IMR-90 (cell line): Measurements from ENCODE around the gene GJB3. TPM values are rescaled to one million over a fixed set of nuclear protein-coding genes. Genes with fewer than 3 reads are reported as not detected.

Source experiments
- ATAC-seq: fragments of 200-7000 bp; cut with Tn5 transposase; 2 replicates; pipeline ENCODE4 v1.9.1; 2020; ENCODE audit warnings: low read depth, mild to moderate bottlenecking, moderate library complexity
- BruUV-seq: library from RNA; stranded (reverse); fragments of 400-500 nt; replicated peaks from 2 replicates; lab custom pipeline; 2021; lab: Mats Ljungman, UMichigan
- CTCF ChIA-PET: fragments of 300-600 bp; formaldehyde crosslinking; extraction: SDS; loops from one replicate; lab custom pipeline; 2021; ENCODE audit warnings: antibody characterized with exemption; lab: Yijun Ruan, JAX
- POLR2A ChIA-PET: fragments of 300-600 bp; sonication (Branson Sonifier 250); formaldehyde crosslinking; loops from one replicate; lab custom pipeline; 2022; ENCODE audit warnings: antibody characterized with exemption; ENCODE audit not compliant: unreplicated experiment; lab: Charles Lee
- DNase-seq: peaks from one replicate; pipeline ENCODE4 v3.0.0; 2013
- H2AFZ ChIP-seq: replicated peaks from 2 replicates; pipeline ENCODE3; 2013; ENCODE audit warnings: low read length, mild to moderate bottlenecking; ENCODE audit not compliant: poor library complexity
- H2AK5ac ChIP-seq: 2 replicates; pipeline ENCODE4 v1.6.1; 2013; ENCODE audit warnings: low read depth, low read length, inconsistent platforms
- H2AK9ac ChIP-seq: replicated peaks from 2 replicates; pipeline ENCODE3; 2013; ENCODE audit warnings: mild to moderate bottlenecking, low read depth, low read length, moderate library complexity; ENCODE audit not compliant: poor library complexity
- H2BK120ac ChIP-seq: 2 replicates; pipeline ENCODE4 v1.6.1; 2013; ENCODE audit warnings: low read depth, low read length, inconsistent platforms
- H2BK15ac ChIP-seq: 3 replicates; pipeline ENCODE4 v1.6.1; 2013; ENCODE audit warnings: low read depth, low read length, inconsistent platforms
- H2BK20ac ChIP-seq: 2 replicates; pipeline ENCODE4 v1.6.1; 2013; ENCODE audit warnings: low read depth, mild to moderate bottlenecking, inconsistent platforms, low read length, moderate library complexity
- H2BK5ac ChIP-seq: 2 replicates; pipeline ENCODE4 v1.6.1; 2013; ENCODE audit warnings: mild to moderate bottlenecking, low read depth, low read length, inconsistent platforms; ENCODE audit not compliant: poor library complexity, severe bottlenecking
- H3K14ac ChIP-seq: replicated peaks from 2 replicates; pipeline ENCODE4 v1.6.1; 2013; ENCODE audit warnings: low read depth, low read length, inconsistent platforms
- H3K18ac ChIP-seq: 2 replicates; pipeline ENCODE4 v1.6.1; 2013; ENCODE audit warnings: low read depth, low read length, control low read depth
- H3K23ac ChIP-seq: 2 replicates; pipeline ENCODE4 v1.6.1; 2013; ENCODE audit warnings: low read depth, low read length, inconsistent platforms
- H3K27ac ChIP-seq: 2 replicates; pipeline ENCODE4 v1.5.1; 2013; ENCODE audit warnings: mild to moderate bottlenecking, control low read depth, low read length; ENCODE audit not compliant: insufficient read depth
- H3K27me3 ChIP-seq: 2 replicates; pipeline ENCODE4 v1.6.1; 2013; ENCODE audit warnings: low read length; ENCODE audit not compliant: control insufficient read depth, insufficient read depth
- H3K36me3 ChIP-seq: 2 replicates; pipeline ENCODE4 v1.6.1; 2013; ENCODE audit warnings: low read length, mixed read lengths; ENCODE audit not compliant: control insufficient read depth, insufficient read depth
- H3K4ac ChIP-seq: 2 replicates; pipeline ENCODE4 v1.6.1; 2013; ENCODE audit warnings: low read depth, low read length, inconsistent platforms
- H3K4me1 ChIP-seq: 2 replicates; pipeline ENCODE4 v1.6.1; 2013; ENCODE audit warnings: low read length, mixed read lengths; ENCODE audit not compliant: control insufficient read depth, insufficient read depth
- H3K4me2 ChIP-seq: 2 replicates; pipeline ENCODE4 v1.6.1; 2013; ENCODE audit warnings: low read depth, mild to moderate bottlenecking, control low read depth, low read length, moderate library complexity
- H3K4me3 ChIP-seq: 2 replicates; pipeline ENCODE4 v1.5.1; 2013; ENCODE audit warnings: low read depth, mild to moderate bottlenecking, control low read depth, low read length, moderate library complexity; ENCODE audit not compliant: insufficient read depth
- H3K56ac ChIP-seq: 2 replicates; pipeline ENCODE4 v1.6.1; 2013; ENCODE audit warnings: low read length, inconsistent platforms; ENCODE audit not compliant: insufficient read depth; ENCODE audit errors: extremely low read depth
- H3K79me1 ChIP-seq, 2 experiments: 2 replicates each; pipeline ENCODE4 v1.6.1; 2013; ENCODE audit warnings: low read length in 2 of 2, inconsistent platforms in 1 of 2, low read depth in 1 of 2
- H3K9ac ChIP-seq: 2 replicates; pipeline ENCODE4 v1.6.1; 2013; ENCODE audit warnings: low read depth, low read length, control low read depth
- H3K9me1 ChIP-seq: 2 replicates; pipeline ENCODE4 v1.6.1; 2013; ENCODE audit warnings: low read length, inconsistent platforms; ENCODE audit not compliant: insufficient read depth
- H3K9me3 ChIP-seq: 2 replicates; pipeline ENCODE4 v1.6.1; 2013; ENCODE audit warnings: low read length; ENCODE audit not compliant: control insufficient read depth, insufficient read depth
- H4K20me1 ChIP-seq: 2 replicates; pipeline ENCODE4 v1.6.1; 2013; ENCODE audit warnings: low read length, inconsistent platforms; ENCODE audit not compliant: insufficient read depth
- H4K5ac ChIP-seq: 2 replicates; pipeline ENCODE4 v1.6.1; 2013; ENCODE audit warnings: mild to moderate bottlenecking, low read depth, low read length, control low read depth
- H4K8ac ChIP-seq, 2 experiments: 2 replicates each; pipeline ENCODE4 v1.6.1; 2013; ENCODE audit warnings: low read depth in 2 of 2, low read length in 2 of 2, control low read depth in 1 of 2, inconsistent platforms in 1 of 2
- H4K91ac ChIP-seq: 2 replicates; pipeline ENCODE4 v1.6.1; 2013; ENCODE audit warnings: low read depth, low read length, inconsistent platforms; ENCODE audit not compliant: insufficient read depth
- BHLHE40 ChIP-seq: fragments of 150-350 bp; IDR thresholded peaks from 2 replicates; pipeline ENCODE4 v1.6.1; 2016; ENCODE audit warnings: mild to moderate bottlenecking, low read depth, low read length
- CEBPB ChIP-seq: IDR thresholded peaks from 2 replicates; pipeline ENCODE4 v1.6.1; 2012; ENCODE audit warnings: low read depth, low read length, improper control_type of control experiment
- FOS ChIP-seq: fragments of 150-350 bp; IDR thresholded peaks from 2 replicates; pipeline ENCODE4 v1.6.1; 2016; ENCODE audit warnings: low read depth, low read length
- MAFK ChIP-seq: IDR thresholded peaks from 2 replicates; pipeline ENCODE4 v1.6.1; 2012; ENCODE audit warnings: low read depth, low read length, improper control_type of control experiment
- MAZ ChIP-seq: IDR thresholded peaks from 2 replicates; pipeline ENCODE4 v1.6.1; 2012; ENCODE audit warnings: low read depth, mild to moderate bottlenecking, low read length, improper control_type of control experiment, moderate library complexity, borderline replicate concordance
- MXI1 ChIP-seq: IDR thresholded peaks from 2 replicates; pipeline ENCODE4 v1.6.1; 2012; ENCODE audit warnings: low read depth, mild to moderate bottlenecking, low read length, moderate library complexity, borderline replicate concordance
- NFE2L2 ChIP-seq: fragments of 150-350 bp; IDR thresholded peaks from 2 replicates; pipeline ENCODE4 v1.6.1; 2016; ENCODE audit warnings: low read depth, mild to moderate bottlenecking, low read length
- POLR2A ChIP-seq: IDR thresholded peaks from 2 replicates; pipeline ENCODE4 v1.6.1; 2012; ENCODE audit warnings: mild to moderate bottlenecking, low read depth, low read length
- RAD21 ChIP-seq: IDR thresholded peaks from 2 replicates; pipeline ENCODE4 v1.6.1; 2012; ENCODE audit warnings: low read length, improper control_type of control experiment
- RCOR1 ChIP-seq: IDR thresholded peaks from 2 replicates; pipeline ENCODE4 v1.6.1; 2012; ENCODE audit warnings: mild to moderate bottlenecking, low read length, improper control_type of control experiment; ENCODE audit not compliant: insufficient replicate concordance
- RFX5 ChIP-seq: IDR thresholded peaks from 2 replicates; pipeline ENCODE4 v1.8.0; 2012; ENCODE audit warnings: low read depth, mild to moderate bottlenecking, low read length, moderate library complexity
- WGBS, 2 experiments: methylation state at CpG; one replicate each; pipeline versions ENCODE4 v1.1.5 to v1.1.7; 2013; ENCODE audit warnings: missing lambda C conversion rate in 2 of 2; ENCODE audit not compliant: insufficient read length in 1 of 2; ENCODE audit errors: extremely low coverage in 2 of 2; 5-methylcytosine and 5-hydroxymethylcytosine counted together
- dilution Hi-C: fragments of 300-500 bp; cut with HindIII; formaldehyde crosslinking; loops from one replicate; pipeline ENCODE4 v1.14.3; 2018; ENCODE audit warnings: low sequenced_read_pairs; ENCODE audit not compliant: unreplicated experiment
- in situ Hi-C: fragments of 300-500 bp; cut with MboI; formaldehyde crosslinking; loops from 3 replicates; pipeline ENCODE4 v1.14.3; 2019; ENCODE audit warnings: low sequenced_read_pairs, inconsistent platforms, mixed read lengths
- intact Hi-C: fragments of 100-400 bp; cut with micrococcal nuclease; formaldehyde crosslinking; loops from 2 replicates; pipeline ENCODE4 v1.10.0; 2022
- polyA plus RNA-seq, 3 experiments: library from polyadenylated mRNA; depleted of rRNA; stranded (reverse); fragments of >200 nt; gene quantifications; 2 replicates each; pipeline ENCODE4 v1.2.3, GENCODE V29; 2012; ENCODE audit warnings: low replicate concordance in 1 of 3
- total RNA-seq: library from RNA; depleted of rRNA; stranded (reverse); fragments of >200 nt; gene quantifications from 2 replicates; pipeline ENCODE4 v1.2.3, GENCODE V29; 2012
- TF ChIP-seq, protein P1 (sequence below): fragments of 150-350 bp; IDR thresholded peaks from 2 replicates; pipeline ENCODE4 v1.6.1; 2016; ENCODE audit warnings: low read depth, mild to moderate bottlenecking, low read length, moderate library complexity, borderline replicate concordance
- TF ChIP-seq, protein P2 (sequence below): conservative IDR thresholded peaks from 2 replicates; pipeline ENCODE4 v1.5.1; 2012; ENCODE audit warnings: mild to moderate bottlenecking, low read depth, low read length, improper control_type of control experiment
- TF ChIP-seq, protein P3 (sequence below): fragments of 150-350 bp; IDR thresholded peaks from 2 replicates; pipeline ENCODE4 v1.6.1; 2017; ENCODE audit warnings: mild to moderate bottlenecking, antibody characterized with exemption, low read length, low read depth

The GJB3 gene
- total and polyA plus RNA-seq, 2 of the 4 experiments (the other 2 are of a cell fraction), result not detected

DNA sequence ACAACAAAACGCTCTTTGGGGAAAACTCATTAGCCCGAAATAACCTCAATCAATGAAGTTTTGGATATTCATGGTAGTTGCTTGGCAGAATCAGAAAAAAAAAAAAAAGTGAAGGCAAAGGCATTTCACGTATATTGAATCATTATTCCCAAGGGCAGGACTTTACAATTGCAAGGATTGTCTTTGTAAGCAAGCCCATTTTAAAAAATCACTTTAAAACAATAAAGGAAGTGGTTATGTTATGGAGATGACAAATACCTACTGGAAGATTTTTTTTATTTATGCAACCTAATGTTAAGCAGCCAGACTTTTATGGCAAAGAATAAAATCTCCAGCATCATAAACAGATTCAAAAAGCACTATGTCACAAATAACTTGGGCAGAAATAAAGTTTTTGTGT, 12.2 kb upstream of the GJB3 start:
- no peak for TF ChIP-seq RFX5
- no peak for TF ChIP-seq MXI1
- TF ChIP-seq RCOR1, result no peak
- TF ChIP-seq RAD21, result no peak
- TF ChIP-seq, protein P1, sequence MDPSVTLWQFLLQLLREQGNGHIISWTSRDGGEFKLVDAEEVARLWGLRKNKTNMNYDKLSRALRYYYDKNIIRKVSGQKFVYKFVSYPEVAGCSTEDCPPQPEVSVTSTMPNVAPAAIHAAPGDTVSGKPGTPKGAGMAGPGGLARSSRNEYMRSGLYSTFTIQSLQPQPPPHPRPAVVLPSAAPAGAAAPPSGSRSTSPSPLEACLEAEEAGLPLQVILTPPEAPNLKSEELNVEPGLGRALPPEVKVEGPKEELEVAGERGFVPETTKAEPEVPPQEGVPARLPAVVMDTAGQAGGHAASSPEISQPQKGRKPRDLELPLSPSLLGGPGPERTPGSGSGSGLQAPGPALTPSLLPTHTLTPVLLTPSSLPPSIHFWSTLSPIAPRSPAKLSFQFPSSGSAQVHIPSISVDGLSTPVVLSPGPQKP, result no peak
- TF ChIP-seq MAFK, result no peak
- TF ChIP-seq BHLHE40, result no peak
- TF ChIP-seq CEBPB, result no peak
- no peak for TF ChIP-seq POLR2A
- TF ChIP-seq, protein P2, sequence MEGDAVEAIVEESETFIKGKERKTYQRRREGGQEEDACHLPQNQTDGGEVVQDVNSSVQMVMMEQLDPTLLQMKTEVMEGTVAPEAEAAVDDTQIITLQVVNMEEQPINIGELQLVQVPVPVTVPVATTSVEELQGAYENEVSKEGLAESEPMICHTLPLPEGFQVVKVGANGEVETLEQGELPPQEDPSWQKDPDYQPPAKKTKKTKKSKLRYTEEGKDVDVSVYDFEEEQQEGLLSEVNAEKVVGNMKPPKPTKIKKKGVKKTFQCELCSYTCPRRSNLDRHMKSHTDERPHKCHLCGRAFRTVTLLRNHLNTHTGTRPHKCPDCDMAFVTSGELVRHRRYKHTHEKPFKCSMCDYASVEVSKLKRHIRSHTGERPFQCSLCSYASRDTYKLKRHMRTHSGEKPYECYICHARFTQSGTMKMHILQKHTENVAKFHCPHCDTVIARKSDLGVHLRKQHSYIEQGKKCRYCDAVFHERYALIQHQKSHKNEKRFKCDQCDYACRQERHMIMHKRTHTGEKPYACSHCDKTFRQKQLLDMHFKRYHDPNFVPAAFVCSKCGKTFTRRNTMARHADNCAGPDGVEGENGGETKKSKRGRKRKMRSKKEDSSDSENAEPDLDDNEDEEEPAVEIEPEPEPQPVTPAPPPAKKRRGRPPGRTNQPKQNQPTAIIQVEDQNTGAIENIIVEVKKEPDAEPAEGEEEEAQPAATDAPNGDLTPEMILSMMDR, result no peak
- TF ChIP-seq, protein P3, sequence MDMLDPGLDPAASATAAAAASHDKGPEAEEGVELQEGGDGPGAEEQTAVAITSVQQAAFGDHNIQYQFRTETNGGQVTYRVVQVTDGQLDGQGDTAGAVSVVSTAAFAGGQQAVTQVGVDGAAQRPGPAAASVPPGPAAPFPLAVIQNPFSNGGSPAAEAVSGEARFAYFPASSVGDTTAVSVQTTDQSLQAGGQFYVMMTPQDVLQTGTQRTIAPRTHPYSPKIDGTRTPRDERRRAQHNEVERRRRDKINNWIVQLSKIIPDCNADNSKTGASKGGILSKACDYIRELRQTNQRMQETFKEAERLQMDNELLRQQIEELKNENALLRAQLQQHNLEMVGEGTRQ, result no peak
- no peak for TF ChIP-seq MAZ
- TF ChIP-seq NFE2L2, result no peak
- TF ChIP-seq FOS, result no peak
- Histone ChIP-seq H3K27ac (no peak overlapping the region), H3K4me2 (no peak overlapping the region), H2BK20ac (no peak overlapping the region), H2AK9ac (no peak overlapping the region), H3K14ac (no peak overlapping the region), H3K4me3 (no peak overlapping the region), H2AK5ac (no peak overlapping the region), H3K9me1 (no peaks in the 10 kb centered on the region), H2AFZ (no peak overlapping the region), H2BK120ac (no peak overlapping the region), H3K36me3 (no peaks in the 10 kb centered on the region), H3K4me1 (no peaks in the 10 kb centered on the region), H4K91ac (no peak overlapping the region), H3K23ac (no peak overlapping the region), H4K8ac (no peak overlapping the region), H3K27me3 (peaks cover 2% of the 10 kb centered on the region), H2BK5ac (no peak overlapping the region), H2BK15ac (no peak overlapping the region), H3K9ac (no peak overlapping the region), H3K56ac (no peak overlapping the region), H3K4ac (no peak overlapping the region), H3K18ac (no peak overlapping the region), H4K5ac (no peak overlapping the region), H4K20me1 (no peaks in the 10 kb centered on the region), H3K9me3 (no peaks in the 10 kb centered on the region), H3K79me1 (no peaks in the 10 kb centered on the region)
- BruUV-seq, result no TSS peak
- DNase-seq, result no peak
- POLR2A ChIA-PET, result no interaction called here
- CTCF ChIA-PET, result no interaction called here
- intact Hi-C loops, result no loop called here
- no CpG with 5 or more reads among the region's 3 CpGs for WGBS, 2 experiments
- ATAC-seq, result no peak
- dilution Hi-C loops, result no loop called here
- in situ Hi-C loops, result no loop called here
